K562 (cell line): ENCODE measurements around the gene GDF9.

Source experiments
- CREBBP ChIP-seq: IDR thresholded peaks from one replicate; pipeline ENCODE4 v1.6.1; 2012; ENCODE audit warnings: low read depth, mild to moderate bottlenecking, control low read depth, inconsistent platforms, low read length
- EZH2 ChIP-seq: IDR thresholded peaks from 2 replicates; pipeline ENCODE4 v1.6.1; 2012; ENCODE audit warnings: low read depth, mild to moderate bottlenecking, inconsistent platforms, low read length, borderline replicate concordance
- FIP1L1 ChIP-seq: fragments of 200-400 bp; formaldehyde crosslinking; IDR thresholded peaks from 2 replicates; pipeline ENCODE4 v1.6.1; 2018; ENCODE audit warnings: mild to moderate bottlenecking, low read depth, low read length; ENCODE audit not compliant: poor library complexity, severe bottlenecking
- FOXJ3 ChIP-seq: sonication (generic); formaldehyde crosslinking; IDR thresholded peaks from 2 replicates; pipeline ENCODE4 v1.4.0; 2020; ENCODE audit warnings: mild to moderate bottlenecking, missing genetic modification reagents
- NCOA2 ChIP-seq, 2 experiments: fragments of 450-650 bp; IDR thresholded peaks; 2 replicates each; pipeline ENCODE4 v1.6.1; 2018; ENCODE audit warnings: mild to moderate bottlenecking in 2 of 2, moderate library complexity in 1 of 2; ENCODE audit not compliant: partially characterized antibody in 2 of 2
- NR3C1 ChIP-seq: sonication (generic); formaldehyde crosslinking; IDR thresholded peaks from 2 replicates; pipeline ENCODE4 v1.8.1; 2022; ENCODE audit warnings: missing genetic modification reagents
- PHTF2 ChIP-seq: fragments of 250-450 bp; sonication (Bioruptor Pico); IDR thresholded peaks from 2 replicates; pipeline ENCODE4 v1.5.0; 2021; ENCODE audit warnings: mild to moderate bottlenecking
- POLR2A ChIP-seq: fragments of 450-650 bp; conservative IDR thresholded peaks from 2 replicates; pipeline ENCODE4 v1.6.1; 2016
- SREBF1 ChIP-seq: fragments of 150-350 bp; IDR thresholded peaks from 2 replicates; pipeline ENCODE4 v1.6.1; 2014; ENCODE audit warnings: antibody characterized with exemption, low read depth, low read length, borderline replicate concordance
- ZBTB1 ChIP-seq: sonication (generic); formaldehyde crosslinking; IDR thresholded peaks from 2 replicates; pipeline ENCODE4 v1.8.1; 2023; ENCODE audit warnings: missing genetic modification reagents, low read depth, mild to moderate bottlenecking, borderline replicate concordance
- ZNF408 ChIP-seq: fragments of 250-450 bp; sonication (Bioruptor Pico); IDR thresholded peaks from 2 replicates; pipeline ENCODE4 v1.4.0; 2020; ENCODE audit warnings: low read depth, mild to moderate bottlenecking, moderate library complexity
- TF ChIP-seq, protein P1 (sequence below): fragments of 450-650 bp; IDR thresholded peaks from 2 replicates; pipeline ENCODE4 v1.6.1; 2017; ENCODE audit warnings: mild to moderate bottlenecking, moderate library complexity
- TF ChIP-seq, protein P2 (sequence below), 3 experiments: IDR thresholded peaks in 2 of 3; conservative IDR thresholded peaks in 1 of 3; 2 replicates each; pipeline ENCODE4 v1.5.1; 2011 to 2012; ENCODE audit warnings: low read length in 3 of 3, mild to moderate bottlenecking in 3 of 3, control low read depth in 2 of 3, improper control_type of control experiment in 1 of 3, inconsistent platforms in 1 of 3, low read depth in 1 of 3, mixed read lengths in 1 of 3, moderate library complexity in 1 of 3; ENCODE audit not compliant: insufficient read depth in 2 of 3

DNA sequence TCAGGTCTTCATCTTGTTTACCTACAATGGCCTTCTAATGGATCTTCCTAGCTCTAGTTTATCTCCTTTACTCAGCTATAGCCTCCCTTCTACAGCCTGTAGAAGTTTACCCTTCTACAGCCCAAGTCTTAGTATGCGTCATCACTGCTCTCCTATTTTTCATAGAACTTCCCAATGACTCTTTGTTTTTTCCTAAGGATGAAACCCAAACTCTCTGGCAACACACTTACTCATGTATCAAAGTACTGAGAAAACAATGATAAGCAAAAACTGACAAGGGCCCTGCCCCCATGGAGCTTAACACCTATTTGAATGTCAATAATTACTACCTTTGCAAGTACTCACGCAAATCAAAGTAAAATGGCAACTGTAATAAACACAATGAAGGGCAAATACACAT lies 40.9 kb upstream of the GDF9 start:
- TF ChIP-seq SREBF1 (no peak), PHTF2 (CRISPR knock-in tag) (no peak), NR3C1 (CRISPR knock-in tag) (no peak), CREBBP (no peak), ZBTB1 (no peak), FIP1L1 (no peak), NCOA2 (IDR thresholded peaks at IDR 0.05; ENCODE audit: partially characterized antibody in 2 of 2) (no peak), POLR2A (no peak), EZH2 (no peak), FOXJ3 (no peak), ZNF408 (CRISPR knock-in tag) (no peak)
- TF ChIP-seq, protein P1, sequence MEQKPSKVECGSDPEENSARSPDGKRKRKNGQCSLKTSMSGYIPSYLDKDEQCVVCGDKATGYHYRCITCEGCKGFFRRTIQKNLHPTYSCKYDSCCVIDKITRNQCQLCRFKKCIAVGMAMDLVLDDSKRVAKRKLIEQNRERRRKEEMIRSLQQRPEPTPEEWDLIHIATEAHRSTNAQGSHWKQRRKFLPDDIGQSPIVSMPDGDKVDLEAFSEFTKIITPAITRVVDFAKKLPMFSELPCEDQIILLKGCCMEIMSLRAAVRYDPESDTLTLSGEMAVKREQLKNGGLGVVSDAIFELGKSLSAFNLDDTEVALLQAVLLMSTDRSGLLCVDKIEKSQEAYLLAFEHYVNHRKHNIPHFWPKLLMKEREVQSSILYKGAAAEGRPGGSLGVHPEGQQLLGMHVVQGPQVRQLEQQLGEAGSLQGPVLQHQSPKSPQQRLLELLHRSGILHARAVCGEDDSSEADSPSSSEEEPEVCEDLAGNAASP = no peak
- TF ChIP-seq, protein P2, sequence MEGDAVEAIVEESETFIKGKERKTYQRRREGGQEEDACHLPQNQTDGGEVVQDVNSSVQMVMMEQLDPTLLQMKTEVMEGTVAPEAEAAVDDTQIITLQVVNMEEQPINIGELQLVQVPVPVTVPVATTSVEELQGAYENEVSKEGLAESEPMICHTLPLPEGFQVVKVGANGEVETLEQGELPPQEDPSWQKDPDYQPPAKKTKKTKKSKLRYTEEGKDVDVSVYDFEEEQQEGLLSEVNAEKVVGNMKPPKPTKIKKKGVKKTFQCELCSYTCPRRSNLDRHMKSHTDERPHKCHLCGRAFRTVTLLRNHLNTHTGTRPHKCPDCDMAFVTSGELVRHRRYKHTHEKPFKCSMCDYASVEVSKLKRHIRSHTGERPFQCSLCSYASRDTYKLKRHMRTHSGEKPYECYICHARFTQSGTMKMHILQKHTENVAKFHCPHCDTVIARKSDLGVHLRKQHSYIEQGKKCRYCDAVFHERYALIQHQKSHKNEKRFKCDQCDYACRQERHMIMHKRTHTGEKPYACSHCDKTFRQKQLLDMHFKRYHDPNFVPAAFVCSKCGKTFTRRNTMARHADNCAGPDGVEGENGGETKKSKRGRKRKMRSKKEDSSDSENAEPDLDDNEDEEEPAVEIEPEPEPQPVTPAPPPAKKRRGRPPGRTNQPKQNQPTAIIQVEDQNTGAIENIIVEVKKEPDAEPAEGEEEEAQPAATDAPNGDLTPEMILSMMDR (IDR thresholded peaks at IDR 0.05 in 2 of 3, conservative IDR thresholded peaks at IDR 0.05 in 1 of 3; ENCODE audit: insufficient read depth in 2 of 3, low read depth in 1 of 3, low read length in 3 of 3) = no peak
